GM19351 (cell line): ENCODE measurements around the gene GANC.

Source experiments
- ATAC-seq: cut with Tn5 transposase; IDR thresholded peaks from one replicate; pipeline ENCODE4 v1.9.1; 2021; ENCODE audit warnings: mild to moderate bottlenecking, moderate library complexity; ENCODE audit not compliant: unreplicated experiment

The GANC gene

DNA sequence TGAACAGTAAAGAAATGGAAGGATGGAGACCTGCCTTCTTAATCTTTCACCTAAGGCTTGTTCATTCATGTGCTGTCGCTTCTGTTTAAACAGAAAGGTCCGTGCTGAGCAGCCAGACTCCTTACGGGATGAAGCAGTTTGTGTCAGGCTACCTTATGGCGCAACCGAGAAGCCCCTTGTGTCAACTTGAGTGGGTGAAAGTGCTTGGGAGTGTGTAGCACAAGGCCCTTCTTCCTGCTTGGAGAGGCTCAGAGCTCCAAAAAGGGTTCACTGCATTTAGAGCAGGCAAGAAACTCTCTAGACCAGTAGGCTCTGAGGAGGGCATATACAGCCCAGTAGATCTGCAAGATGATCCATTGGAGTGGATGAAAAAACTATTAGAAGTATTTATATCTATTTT is 102.3 kb downstream of the GANC start:
- no peak for ATAC-seq

DNA sequence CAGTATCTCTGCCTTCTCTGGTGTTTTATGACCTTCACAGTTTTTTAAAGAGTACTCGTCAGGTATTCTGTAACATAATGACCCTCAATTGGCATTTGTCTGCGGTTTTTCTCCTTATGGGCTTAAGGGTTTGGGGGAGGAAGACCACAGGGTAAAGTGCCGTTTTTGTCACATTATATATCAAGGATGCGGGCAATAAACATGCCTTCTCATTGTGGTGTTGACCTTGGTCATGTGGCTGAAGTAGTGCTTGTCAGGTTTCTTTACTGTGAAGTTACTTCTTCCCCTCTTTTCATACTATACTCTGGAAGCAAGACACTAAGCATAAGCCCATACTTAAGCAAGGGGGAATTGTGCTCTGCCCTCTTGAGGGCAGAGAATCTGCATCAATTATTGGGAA is 102.9 kb downstream of the GANC start:
- ATAC-seq: no peak

DNA sequence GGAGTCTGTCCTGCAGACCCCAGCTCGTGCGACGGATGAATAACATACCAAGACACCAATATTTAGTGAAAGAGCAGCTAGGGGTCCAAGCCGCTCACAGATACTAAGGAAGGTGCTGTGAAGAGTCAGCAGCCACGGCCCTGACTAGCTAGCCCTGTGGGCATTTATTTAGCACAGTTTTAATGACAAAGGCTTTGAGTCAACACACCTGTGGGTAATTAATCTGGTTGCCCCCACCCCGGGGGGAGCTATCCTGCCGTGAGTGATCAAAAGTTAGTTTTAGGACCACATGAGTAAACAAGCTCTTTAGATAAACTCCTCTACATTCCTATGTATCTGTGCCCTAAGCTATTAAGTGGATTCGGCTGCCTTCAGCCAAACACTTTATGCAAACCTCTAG is 105.0 kb downstream of the GANC start:
- ATAC-seq: no peak

DNA sequence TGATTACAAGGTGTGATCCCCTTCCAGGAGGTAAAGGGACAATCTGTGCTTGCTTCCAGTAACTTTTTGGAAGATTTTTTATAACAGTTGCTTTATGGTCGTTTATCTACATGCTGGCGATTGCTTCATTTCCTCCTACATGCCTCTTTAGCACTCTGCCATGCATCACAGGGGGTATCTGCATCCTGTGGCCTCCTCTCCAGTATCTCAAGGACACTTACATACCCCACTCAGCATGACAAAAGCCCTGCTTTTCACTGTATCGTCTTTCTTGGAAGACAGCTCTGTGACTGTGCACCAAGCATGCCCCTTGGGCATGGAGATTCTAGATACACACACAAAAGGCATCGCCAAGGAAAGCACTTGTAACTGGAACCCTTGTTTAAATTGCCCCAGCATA is 111.6 kb downstream of the GANC start:
- ATAC-seq: no peak

DNA sequence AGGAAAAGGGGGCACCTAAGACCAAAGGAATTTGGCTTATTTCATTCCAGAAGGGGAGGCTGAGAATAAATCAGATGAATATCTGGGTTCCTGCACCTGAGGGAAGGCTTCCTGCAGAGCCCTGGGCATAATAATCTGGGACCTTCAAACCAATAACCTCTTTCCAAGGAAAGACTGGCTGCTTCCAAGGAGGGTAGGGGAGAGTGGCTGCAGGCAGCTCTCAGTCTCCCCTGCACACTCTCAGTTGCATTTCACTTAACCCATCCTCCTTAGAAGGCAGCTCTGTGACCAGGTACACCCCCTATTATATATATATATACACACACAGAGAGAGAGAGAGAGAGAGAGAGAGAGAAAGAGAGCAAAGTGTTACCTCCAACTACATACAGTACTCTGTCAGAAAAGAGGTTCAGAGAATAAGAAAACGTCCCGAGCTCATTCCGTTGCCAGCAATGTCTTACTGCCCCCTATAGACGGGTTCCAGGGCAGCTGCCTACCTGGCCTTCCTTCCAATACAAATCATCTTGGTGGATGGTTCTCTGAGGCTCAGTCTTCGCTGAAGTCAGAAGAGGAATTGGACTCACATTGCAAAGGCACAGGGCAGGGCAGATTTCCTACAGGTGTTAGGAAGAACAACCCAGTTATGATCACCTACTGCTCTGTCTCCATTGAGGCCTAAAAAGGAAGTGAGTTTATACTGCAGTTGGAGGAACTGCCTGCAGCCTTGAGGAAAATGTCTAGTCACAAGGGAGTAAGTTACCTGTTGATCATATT is 112.4 kb downstream of the GANC start:
- ATAC-seq: no peak

DNA sequence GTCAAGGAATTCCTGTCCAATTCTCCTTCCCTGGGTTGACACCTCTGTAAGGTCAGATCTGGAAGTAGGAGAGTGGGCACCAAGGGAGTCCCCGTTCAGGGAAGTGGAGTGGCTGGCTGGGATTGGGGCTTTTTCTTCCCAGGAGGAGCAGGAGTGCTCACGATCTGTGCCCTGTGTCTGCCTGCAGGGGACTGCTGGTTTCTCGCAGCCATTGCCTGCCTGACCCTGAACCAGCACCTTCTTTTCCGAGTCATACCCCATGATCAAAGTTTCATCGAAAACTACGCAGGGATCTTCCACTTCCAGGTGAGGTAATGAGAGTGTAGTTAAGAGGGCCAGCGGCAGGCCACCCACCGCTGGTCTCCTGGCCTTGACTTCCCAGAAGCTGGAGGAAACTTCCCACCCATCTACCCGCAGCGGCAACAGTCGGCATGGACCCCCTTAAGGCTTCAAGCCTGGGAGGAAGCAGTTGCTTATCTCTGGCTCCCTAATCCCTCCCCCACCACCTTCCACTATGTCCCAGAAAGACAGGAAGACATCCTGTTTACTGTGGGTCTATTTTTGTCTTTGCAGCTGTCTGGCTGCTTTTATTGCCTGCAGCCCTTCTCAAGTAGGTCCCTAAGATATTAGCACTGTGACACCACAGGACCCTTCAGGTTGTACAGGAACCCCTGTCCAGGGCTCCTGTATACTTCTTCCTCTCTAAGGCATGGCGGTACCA is 113.1 kb downstream of the GANC start:
- no peak for ATAC-seq

GRCh38 chr15:42387603-42388002 is 114.6 kb downstream of the GANC start:
- no peak for ATAC-seq

DNA sequence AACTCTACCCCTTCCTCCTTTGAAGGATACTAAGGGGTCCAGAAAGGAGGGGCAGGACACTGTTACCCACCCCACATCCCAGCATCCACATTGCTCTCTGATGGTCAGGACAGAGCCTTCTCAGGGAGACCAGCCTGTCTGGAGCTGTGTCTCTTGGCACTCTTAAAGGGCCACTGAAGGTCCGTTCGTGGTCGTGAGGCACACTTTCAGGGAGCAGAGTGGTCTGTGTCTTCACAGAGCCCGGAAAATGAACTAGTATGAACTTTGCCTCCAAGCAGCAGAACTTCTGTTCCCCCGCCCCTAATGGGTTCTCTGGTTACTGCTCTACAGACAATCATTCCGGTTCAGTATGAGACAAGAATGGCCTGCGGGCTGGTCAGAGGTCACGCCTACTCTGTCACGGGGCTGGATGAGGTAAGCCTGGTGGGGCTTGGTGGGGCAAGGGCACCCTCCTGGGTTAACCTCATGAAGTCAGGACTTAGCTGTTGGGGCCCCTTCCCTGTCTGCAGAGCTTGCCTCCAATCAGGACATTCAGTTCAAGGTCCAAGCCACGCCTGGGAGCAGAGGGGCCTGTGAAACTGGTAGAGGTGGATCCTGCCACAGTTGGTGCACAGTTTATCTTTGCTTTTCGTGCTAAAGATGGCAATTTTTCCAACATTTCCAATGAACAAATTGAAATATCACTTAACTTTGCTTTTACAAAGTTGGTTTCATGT is 119.5 kb downstream of the GANC start:
- no peak for ATAC-seq

DNA sequence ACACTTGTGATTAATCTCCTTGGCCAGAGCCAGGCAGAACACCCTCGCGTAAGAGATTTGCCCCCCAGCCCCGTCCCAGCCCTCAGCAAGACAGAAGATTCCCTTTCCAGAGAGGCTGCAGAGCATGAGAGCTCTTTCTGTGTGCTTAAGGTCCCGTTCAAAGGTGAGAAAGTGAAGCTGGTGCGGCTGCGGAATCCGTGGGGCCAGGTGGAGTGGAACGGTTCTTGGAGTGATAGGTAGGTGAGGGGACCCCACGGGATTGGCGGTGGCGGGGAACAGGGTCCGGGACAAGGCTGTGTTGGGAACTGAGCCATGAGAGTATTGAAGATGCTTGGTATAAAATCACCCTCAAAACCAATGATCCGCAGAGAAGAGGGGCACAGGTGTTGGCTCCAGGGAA is 121.1 kb downstream of the GANC start:
- no peak for ATAC-seq

DNA sequence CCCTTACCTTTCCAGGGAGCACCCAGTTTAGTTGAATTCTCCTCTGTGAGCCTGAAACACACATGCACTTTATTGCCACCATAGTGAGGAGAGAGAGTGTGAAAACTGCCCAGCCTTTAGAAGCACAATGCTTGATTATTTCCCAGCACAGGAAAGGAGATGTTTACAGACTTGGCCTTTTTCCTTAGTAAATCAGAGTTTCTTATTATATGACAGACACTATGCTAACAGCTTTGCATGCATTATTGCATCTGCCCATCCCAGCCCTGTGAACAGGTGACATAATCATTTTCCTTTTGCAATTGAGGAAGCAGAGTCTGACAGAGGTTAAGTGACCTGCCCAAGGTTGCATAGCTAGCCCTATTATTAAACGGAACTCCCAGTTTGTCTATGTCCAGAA is 122.8 kb downstream of the GANC start:
- ATAC-seq: no peak

GRCh38 chr15:42401544-42402454 is 128.8 kb downstream of the GANC start:
- no peak for ATAC-seq

DNA sequence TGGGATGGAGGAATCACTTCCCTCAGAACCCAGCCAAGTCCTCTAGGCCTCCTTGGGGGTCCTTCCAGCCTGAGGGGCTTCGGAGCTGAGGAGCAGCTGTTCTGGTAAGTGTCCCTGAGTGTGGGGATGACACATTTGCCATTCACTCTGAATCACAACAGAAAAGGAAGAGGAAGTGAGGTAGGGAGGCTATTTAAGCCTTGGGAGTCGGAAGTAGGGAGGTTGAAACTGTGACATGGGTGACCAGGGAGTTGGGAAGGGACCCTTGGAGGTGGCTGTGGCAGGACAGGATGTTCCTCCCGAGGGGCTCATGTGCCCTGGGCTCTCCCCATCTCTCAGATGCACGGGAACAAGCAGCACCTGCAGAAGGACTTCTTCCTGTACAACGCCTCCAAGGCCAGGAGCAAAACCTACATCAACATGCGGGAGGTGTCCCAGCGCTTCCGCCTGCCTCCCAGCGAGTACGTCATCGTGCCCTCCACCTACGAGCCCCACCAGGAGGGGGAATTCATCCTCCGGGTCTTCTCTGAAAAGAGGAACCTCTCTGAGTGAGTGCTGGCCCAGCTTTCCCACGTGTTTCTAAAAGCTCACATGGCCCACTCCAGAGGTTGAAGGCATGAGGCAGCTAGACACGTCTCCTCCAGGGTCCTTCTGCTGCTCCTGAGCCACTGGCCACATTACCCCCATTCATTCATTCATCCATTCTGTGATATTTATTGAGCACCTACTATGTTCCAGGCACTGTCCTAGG is 129.6 kb downstream of the GANC start:
- no peak for ATAC-seq

DNA sequence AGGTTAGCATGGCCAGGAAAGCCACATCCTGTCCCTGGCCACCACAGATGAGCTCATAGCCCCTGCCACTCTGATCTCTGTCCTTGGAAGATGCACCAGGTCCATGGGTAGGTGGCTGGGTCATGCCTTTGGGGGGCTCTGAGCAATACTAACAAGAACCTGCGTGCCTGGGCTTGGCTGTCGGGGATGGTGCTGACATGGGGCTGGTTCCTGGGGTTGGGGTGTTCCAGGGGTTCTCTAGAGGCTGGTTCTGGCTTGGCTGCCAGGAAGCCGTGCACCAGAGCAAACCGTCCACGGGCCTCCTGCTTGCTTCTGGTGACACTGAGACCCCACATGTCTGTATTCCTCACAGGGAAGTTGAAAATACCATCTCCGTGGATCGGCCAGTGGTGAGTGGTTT is 130.4 kb downstream of the GANC start:
- ATAC-seq: no peak

DNA sequence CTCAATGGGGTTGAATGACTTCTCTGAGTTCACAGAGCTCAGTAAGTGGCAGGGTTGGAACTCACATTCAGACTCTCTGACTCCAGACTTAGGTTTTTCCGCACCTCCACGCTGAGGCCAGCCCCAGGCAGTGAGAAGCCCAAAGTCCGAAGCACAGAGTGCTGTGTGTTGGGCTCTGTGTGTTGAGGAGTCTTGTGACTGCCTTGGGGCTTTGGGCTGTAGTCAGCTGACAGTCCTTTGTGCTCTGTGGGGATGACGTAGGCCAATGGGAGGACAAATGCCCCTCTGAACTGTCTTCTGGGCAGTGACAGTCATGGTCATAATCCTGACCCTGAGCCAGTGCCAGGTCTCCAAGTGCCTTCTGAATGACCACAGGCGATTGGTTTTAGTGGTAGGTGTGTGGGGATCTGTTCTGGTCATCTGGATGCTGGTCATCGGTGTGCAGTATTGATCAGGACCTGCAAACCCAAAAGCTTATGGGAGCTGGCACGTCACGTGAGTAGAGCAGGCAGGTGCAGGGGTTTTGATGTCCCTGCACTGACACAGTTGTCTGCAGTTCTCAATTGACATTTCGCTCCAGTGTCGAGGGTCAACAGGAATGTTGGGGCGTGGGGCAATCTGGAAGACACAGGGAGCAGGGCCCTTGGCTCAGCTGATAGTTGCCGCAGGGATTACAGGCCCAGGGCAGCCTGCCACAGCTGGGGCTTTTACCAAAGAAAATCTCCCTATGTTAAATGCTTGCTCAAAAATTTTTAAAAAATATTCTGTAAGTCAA is 131.6 kb downstream of the GANC start:
- no peak for ATAC-seq

DNA sequence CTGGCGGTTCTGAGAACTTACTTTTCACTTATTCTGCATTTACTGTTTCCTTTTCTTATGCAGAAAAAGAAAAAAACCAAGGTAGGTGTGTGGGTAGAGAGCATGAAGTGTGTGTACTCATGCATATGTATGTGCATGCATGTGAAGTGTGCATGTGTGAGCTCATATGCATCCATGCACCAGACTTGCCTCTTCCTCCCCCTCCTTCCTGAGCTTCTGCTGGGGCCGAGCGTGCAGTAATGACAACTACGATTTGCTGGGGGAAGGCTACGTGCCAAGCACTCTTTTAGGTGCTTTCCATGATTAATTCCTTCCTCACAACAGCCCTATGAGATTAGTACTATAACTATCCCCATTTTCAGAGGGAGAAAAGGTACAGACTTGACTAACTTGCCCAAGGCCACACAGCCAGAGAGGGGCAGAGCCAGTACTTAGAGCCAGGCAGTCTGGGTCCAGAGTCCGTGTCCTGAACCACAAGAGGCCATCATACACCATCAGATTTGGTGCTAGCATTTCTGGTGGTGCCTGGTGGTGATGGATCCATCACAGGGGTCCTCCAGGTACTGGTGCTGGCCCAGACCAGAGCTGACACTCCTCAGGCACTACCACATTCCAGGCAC is 133.0 kb downstream of the GANC start:
- no peak for ATAC-seq
